Measurements from ENCODE around the gene STEAP4. TPM values are rescaled to one million over a fixed set of nuclear protein-coding genes. Genes with fewer than 3 reads are reported as not detected.

STEAP4 gene
- polyA plus RNA-seq, 1 donor (not counting 4 experiments of a cell fraction or from before 2014, with no cell fraction given), result 2.0 TPM

- Histone ChIP-seq H3K27ac (ENCODE audit: control insufficient read depth, insufficient read depth, low read length) (no peak overlapping the region), H3K4me3 (ENCODE audit: control insufficient read depth in 2 of 3, extremely low read depth in 1 of 3, insufficient read depth in 2 of 3, low read depth in 1 of 3, low read length in 3 of 3) (no peak overlapping the region), H3K79me2 (ENCODE audit: control insufficient read depth, insufficient read depth, low read length) (no peaks in the 10 kb centered on the region), H3K4me2 (ENCODE audit: control insufficient read depth, extremely low read depth, insufficient read depth, low read depth, low read length) (no peak overlapping the region), H3K9me1 (ENCODE audit: control insufficient read depth, extremely low read depth, insufficient read depth, low read length) (no peaks in the 10 kb centered on the region), H3K4me1 (ENCODE audit: control insufficient read depth, extremely low read depth, insufficient read depth, low read length) (no peaks in the 10 kb centered on the region), H3K9me3 (ENCODE audit: control insufficient read depth, low read depth, low read length) (no peaks in the 10 kb centered on the region), H3K9ac (ENCODE audit: control insufficient read depth, extremely low read depth, insufficient read depth, low read length) (no peak overlapping the region), H4K20me1 (ENCODE audit: control insufficient read depth, extremely low read depth, insufficient read depth, low read length) (no peaks in the 10 kb centered on the region), H3K27me3 (ENCODE audit: control insufficient read depth, extremely low read depth, insufficient read depth, low read length) (no peaks in the 10 kb centered on the region), H3K36me3 (ENCODE audit: control insufficient read depth in 2 of 2, extremely low read depth in 1 of 2, insufficient read depth in 2 of 2, low read length in 2 of 2) (no peaks in the 10 kb centered on the region), H2AFZ (ENCODE audit: control insufficient read depth, low read length) (no peak overlapping the region)
- dilution Hi-C loops (cut with MboI; ENCODE audit: extremely low pct_ligation_motif_present, low sequenced_read_pairs), result no loop called here
- no peak for TF ChIP-seq CTCF (optimal IDR thresholded peaks at IDR 0.05 in 1 of 3, IDR thresholded peaks at IDR 0.05 in 1 of 3, conservative IDR thresholded peaks at IDR 0.05 in 1 of 3; ENCODE audit: extremely low read depth in 1 of 3, insufficient read depth in 2 of 3, low read length in 3 of 3)
- no peak for TF ChIP-seq EZH2 (IDR thresholded peaks at IDR 0.05; ENCODE audit: low read length)
- no peak for DNase-seq (ENCODE audit: low read depth, low spot score)
- no peak for FAIRE-seq
Observed at GRCh38 chr7:88347090-88347489, 40.4 kb upstream of the STEAP4 start.

GRCh38 chr7:88346357-88346756, 39.7 kb upstream of the STEAP4 start:
- Histone ChIP-seq H3K27ac (ENCODE audit: control insufficient read depth, insufficient read depth, low read length) (no peak overlapping the region), H2AFZ (ENCODE audit: control insufficient read depth, low read length) (no peak overlapping the region), H3K4me2 (ENCODE audit: control insufficient read depth, extremely low read depth, insufficient read depth, low read depth, low read length) (no peak overlapping the region), H3K27me3 (ENCODE audit: control insufficient read depth, extremely low read depth, insufficient read depth, low read length) (no peaks in the 10 kb centered on the region), H3K9ac (ENCODE audit: control insufficient read depth, extremely low read depth, insufficient read depth, low read length) (no peak overlapping the region), H3K9me3 (ENCODE audit: control insufficient read depth, low read depth, low read length) (no peaks in the 10 kb centered on the region), H3K4me1 (ENCODE audit: control insufficient read depth, extremely low read depth, insufficient read depth, low read length) (no peaks in the 10 kb centered on the region), H3K79me2 (ENCODE audit: control insufficient read depth, insufficient read depth, low read length) (no peaks in the 10 kb centered on the region), H3K9me1 (ENCODE audit: control insufficient read depth, extremely low read depth, insufficient read depth, low read length) (no peaks in the 10 kb centered on the region), H3K4me3 (ENCODE audit: control insufficient read depth in 2 of 3, extremely low read depth in 1 of 3, insufficient read depth in 2 of 3, low read depth in 1 of 3, low read length in 3 of 3) (no peak overlapping the region), H4K20me1 (ENCODE audit: control insufficient read depth, extremely low read depth, insufficient read depth, low read length) (no peaks in the 10 kb centered on the region), H3K36me3 (ENCODE audit: control insufficient read depth in 2 of 2, extremely low read depth in 1 of 2, insufficient read depth in 2 of 2, low read length in 2 of 2) (no peaks in the 10 kb centered on the region)
- FAIRE-seq (no peak), DNase-seq (ENCODE audit: low read depth, low spot score) (no peak)
- no peak for TF ChIP-seq CTCF (optimal IDR thresholded peaks at IDR 0.05 in 1 of 3, IDR thresholded peaks at IDR 0.05 in 1 of 3, conservative IDR thresholded peaks at IDR 0.05 in 1 of 3; ENCODE audit: extremely low read depth in 1 of 3, insufficient read depth in 2 of 3, low read length in 3 of 3)
- TF ChIP-seq EZH2 (IDR thresholded peaks at IDR 0.05; ENCODE audit: low read length), result no peak
- dilution Hi-C loops (cut with MboI; ENCODE audit: extremely low pct_ligation_motif_present, low sequenced_read_pairs), result no loop called here

All from keratinocyte (primary cell).